ENCODE results near the gene LMBR1.

The LMBR1 gene

GRCh38 chr7:156848979-156849378 lies 44.0 kb downstream of the LMBR1 start:
- TF ChIP-seq MAX (IDR thresholded peaks at IDR 0.05) (no peak), EP300 (IDR thresholded peaks at IDR 0.05; ENCODE audit: borderline replicate concordance) (no peak), CEBPB (IDR thresholded peaks at IDR 0.05) (no peak), FOXM1 (IDR thresholded peaks at IDR 0.05; ENCODE audit: borderline replicate concordance, low read depth) (no peak)

GRCh38 chr7:156845379-156846101 lies 47.4 kb downstream of the LMBR1 start:
- no peak for TF ChIP-seq FOXM1 (IDR thresholded peaks at IDR 0.05; ENCODE audit: borderline replicate concordance, low read depth)
- TF ChIP-seq ZBTB7A (IDR thresholded peaks at IDR 0.05; ENCODE audit: low read depth), result no peak

- TF ChIP-seq TEAD4 (IDR thresholded peaks at IDR 0.05), result no peak
- TF ChIP-seq CREB1 (IDR thresholded peaks at IDR 0.05; ENCODE audit: low read depth), result no peak
- no peak for TF ChIP-seq RAD21 (IDR thresholded peaks at IDR 0.05; ENCODE audit: low read depth)
Measured at GRCh38 chr7:156843157-156843556, 49.8 kb downstream of the LMBR1 start.

- TF ChIP-seq NFIC (IDR thresholded peaks at IDR 0.05) (no peak), RAD21 (IDR thresholded peaks at IDR 0.05; ENCODE audit: low read depth) (no peak), CEBPB (IDR thresholded peaks at IDR 0.05) (no peak), USF1 (IDR thresholded peaks at IDR 0.05) (no peak), FOXM1 (IDR thresholded peaks at IDR 0.05; ENCODE audit: borderline replicate concordance, low read depth) (no peak), YY1 (IDR thresholded peaks at IDR 0.05; ENCODE audit: low read depth) (no peak), REST (IDR thresholded peaks at IDR 0.05; ENCODE audit: low read depth) (no peak), TCF12 (IDR thresholded peaks at IDR 0.05; ENCODE audit: low read depth) (no peak), CREB1 (IDR thresholded peaks at IDR 0.05; ENCODE audit: low read depth) (no peak), TEAD4 (IDR thresholded peaks at IDR 0.05) (no peak), EGR1 (IDR thresholded peaks at IDR 0.05) (no peak), MAX (IDR thresholded peaks at IDR 0.05) (no peak)
Measured at GRCh38 chr7:156842740-156843140, 50.2 kb downstream of the LMBR1 start.

GRCh38 chr7:156842317-156842716 lies 50.7 kb downstream of the LMBR1 start:
- TF ChIP-seq MAX (IDR thresholded peaks at IDR 0.05), result no peak
- no peak for TF ChIP-seq YY1 (IDR thresholded peaks at IDR 0.05; ENCODE audit: low read depth)
- no peak for TF ChIP-seq CEBPB (IDR thresholded peaks at IDR 0.05)
- no peak for TF ChIP-seq TCF12 (IDR thresholded peaks at IDR 0.05; ENCODE audit: low read depth)
- TF ChIP-seq TAF1 (IDR thresholded peaks at IDR 0.05; ENCODE audit: low read depth), result no peak
- no peak for TF ChIP-seq USF1 (IDR thresholded peaks at IDR 0.05)
- no peak for TF ChIP-seq RAD21 (IDR thresholded peaks at IDR 0.05; ENCODE audit: low read depth)
- no peak for TF ChIP-seq TEAD4 (IDR thresholded peaks at IDR 0.05)
- no peak for TF ChIP-seq ZBTB7A (IDR thresholded peaks at IDR 0.05; ENCODE audit: low read depth)
- no peak for TF ChIP-seq EP300 (IDR thresholded peaks at IDR 0.05; ENCODE audit: borderline replicate concordance)
- TF ChIP-seq REST (IDR thresholded peaks at IDR 0.05; ENCODE audit: low read depth), result no peak
- TF ChIP-seq NFIC (IDR thresholded peaks at IDR 0.05), result no peak
- no peak for TF ChIP-seq EGR1 (IDR thresholded peaks at IDR 0.05)
- TF ChIP-seq CREB1 (IDR thresholded peaks at IDR 0.05; ENCODE audit: low read depth), result no peak

GRCh38 chr7:156841497-156841896 lies 51.5 kb downstream of the LMBR1 start:
- TF ChIP-seq TCF12 (IDR thresholded peaks at IDR 0.05; ENCODE audit: low read depth) (no peak), REST (IDR thresholded peaks at IDR 0.05; ENCODE audit: low read depth) (no peak), MAX (IDR thresholded peaks at IDR 0.05) (no peak), CEBPB (IDR thresholded peaks at IDR 0.05) (no peak), TAF1 (IDR thresholded peaks at IDR 0.05; ENCODE audit: low read depth) (no peak), EP300 (IDR thresholded peaks at IDR 0.05; ENCODE audit: borderline replicate concordance) (no peak), EGR1 (IDR thresholded peaks at IDR 0.05) (no peak), NFIC (IDR thresholded peaks at IDR 0.05) (no peak), USF1 (IDR thresholded peaks at IDR 0.05) (no peak), YY1 (IDR thresholded peaks at IDR 0.05; ENCODE audit: low read depth) (no peak), FOXM1 (IDR thresholded peaks at IDR 0.05; ENCODE audit: borderline replicate concordance, low read depth) (no peak), CREB1 (IDR thresholded peaks at IDR 0.05; ENCODE audit: low read depth) (no peak)
